ENCODE measurements around the gene MCC.

GRCh38 chr5:113223315-113223714 lies 264.9 kb downstream of the MCC start:
- no peak for TF ChIP-seq CTCF (conservative IDR thresholded peaks at IDR 0.05 in 1 of 2, IDR thresholded peaks at IDR 0.05 in 1 of 2; ENCODE audit: low read depth in 1 of 2, low read length in 2 of 2)
- no peak for TF ChIP-seq EZH2 (IDR thresholded peaks at IDR 0.05; ENCODE audit: low read length, missing control alignments)
